Ascending aorta (tissue), 2 donors: ENCODE results near the gene ATP1B1. TPM values are rescaled to one million over a fixed set of nuclear protein-coding genes. Genes with fewer than 3 reads are reported as not detected.

ENCODE experiments used
- DNase-seq, 2 donors: peaks; one replicate each; pipeline ENCODE4 v3.0.0-alpha.2; 2019; ENCODE audit warnings: low spot score in 2 of 2
- H3K27ac ChIP-seq, 2 donors: fragments of 200-600 bp; sonication (generic); one replicate each; pipeline ENCODE4 v1.5.1; 2016 to 2017; ENCODE audit warnings: mild to moderate bottlenecking in 1 of 2
- H3K27me3 ChIP-seq: fragments of 200-600 bp; sonication (generic); one replicate; pipeline ENCODE4 v1.5.1; 2017
- H3K36me3 ChIP-seq, 2 donors: fragments of 200-600 bp; sonication (generic); one replicate each; pipeline ENCODE4 v1.5.1; 2016
- H3K4me1 ChIP-seq, 2 donors: fragments of 200-600 bp; sonication (generic); one replicate each; pipeline ENCODE4 v1.5.1; 2016 to 2017; ENCODE audit warnings: mild to moderate bottlenecking in 1 of 2
- H3K4me3 ChIP-seq, 2 donors: fragments of 200-600 bp; sonication (generic); one replicate each; pipeline ENCODE4 v1.5.1; 2016 to 2017; ENCODE audit warnings: mild to moderate bottlenecking in 1 of 2
- H3K9me3 ChIP-seq, 2 donors: fragments of 200-600 bp; sonication (generic); one replicate each; pipeline ENCODE4 v1.5.1; 2016
- intact Hi-C: fragments of 100-400 bp; cut with DNase I; formaldehyde crosslinking; loops from one replicate; pipeline ENCODE4 v1.15.1; 2023
- total RNA-seq: library from RNA; depleted of rRNA; stranded (reverse); fragments of >200 nt; gene quantifications from one replicate; pipeline ENCODE4 v1.1.0, GENCODE V29; 2016
- TF ChIP-seq, protein P1 (sequence below), 3 experiments: fragments of 200-600 bp in 2 of 3; fragments of 450-650 bp in 1 of 3; sonication (generic) in 2 of 3; IDR thresholded peaks; one replicate each; pipeline ENCODE4 v1.5.1; 2016 to 2019; ENCODE audit warnings: antibody characterized with exemption in 3 of 3, mild to moderate bottlenecking in 1 of 3, moderate library complexity in 1 of 3

ATP1B1 gene
- total RNA-seq, 1 donor from 2014 or later: 3.5 TPM

- TF ChIP-seq, protein P1, sequence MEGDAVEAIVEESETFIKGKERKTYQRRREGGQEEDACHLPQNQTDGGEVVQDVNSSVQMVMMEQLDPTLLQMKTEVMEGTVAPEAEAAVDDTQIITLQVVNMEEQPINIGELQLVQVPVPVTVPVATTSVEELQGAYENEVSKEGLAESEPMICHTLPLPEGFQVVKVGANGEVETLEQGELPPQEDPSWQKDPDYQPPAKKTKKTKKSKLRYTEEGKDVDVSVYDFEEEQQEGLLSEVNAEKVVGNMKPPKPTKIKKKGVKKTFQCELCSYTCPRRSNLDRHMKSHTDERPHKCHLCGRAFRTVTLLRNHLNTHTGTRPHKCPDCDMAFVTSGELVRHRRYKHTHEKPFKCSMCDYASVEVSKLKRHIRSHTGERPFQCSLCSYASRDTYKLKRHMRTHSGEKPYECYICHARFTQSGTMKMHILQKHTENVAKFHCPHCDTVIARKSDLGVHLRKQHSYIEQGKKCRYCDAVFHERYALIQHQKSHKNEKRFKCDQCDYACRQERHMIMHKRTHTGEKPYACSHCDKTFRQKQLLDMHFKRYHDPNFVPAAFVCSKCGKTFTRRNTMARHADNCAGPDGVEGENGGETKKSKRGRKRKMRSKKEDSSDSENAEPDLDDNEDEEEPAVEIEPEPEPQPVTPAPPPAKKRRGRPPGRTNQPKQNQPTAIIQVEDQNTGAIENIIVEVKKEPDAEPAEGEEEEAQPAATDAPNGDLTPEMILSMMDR (IDR thresholded peaks at IDR 0.05): no peak
- Histone ChIP-seq H3K36me3 (no peaks in the 10 kb centered on the region), H3K27ac (no peak overlapping the region), H3K4me1 (peaks cover 0 to 6% of the 10 kb centered on the region in 2 donors), H3K27me3 (no peaks in the 10 kb centered on the region), H3K4me3 (no peak overlapping the region), H3K9me3 (no peaks in the 10 kb centered on the region)
- DNase-seq: no peak
- intact Hi-C loops: no loop called here
These were observed 24.9 kb upstream of the ATP1B1 start for GRCh38 chr1:169081503-169082123.

GRCh38 chr1:169085911-169086310, 20.6 kb upstream of the ATP1B1 start:
- TF ChIP-seq, protein P1 (IDR thresholded peaks at IDR 0.05): no peak
- intact Hi-C loops: no loop called here
- H3K27ac ChIP-seq: no peak overlapping the region
- no peaks in the 10 kb centered on the region for H3K27me3 ChIP-seq
- H3K9me3 ChIP-seq: no peaks in the 10 kb centered on the region
- peaks cover 0 to 5% of the 10 kb centered on the region in 2 donors for H3K4me1 ChIP-seq
- H3K4me3 ChIP-seq: no peak overlapping the region
- H3K36me3 ChIP-seq: no peaks in the 10 kb centered on the region
- DNase-seq: no peak

DNA sequence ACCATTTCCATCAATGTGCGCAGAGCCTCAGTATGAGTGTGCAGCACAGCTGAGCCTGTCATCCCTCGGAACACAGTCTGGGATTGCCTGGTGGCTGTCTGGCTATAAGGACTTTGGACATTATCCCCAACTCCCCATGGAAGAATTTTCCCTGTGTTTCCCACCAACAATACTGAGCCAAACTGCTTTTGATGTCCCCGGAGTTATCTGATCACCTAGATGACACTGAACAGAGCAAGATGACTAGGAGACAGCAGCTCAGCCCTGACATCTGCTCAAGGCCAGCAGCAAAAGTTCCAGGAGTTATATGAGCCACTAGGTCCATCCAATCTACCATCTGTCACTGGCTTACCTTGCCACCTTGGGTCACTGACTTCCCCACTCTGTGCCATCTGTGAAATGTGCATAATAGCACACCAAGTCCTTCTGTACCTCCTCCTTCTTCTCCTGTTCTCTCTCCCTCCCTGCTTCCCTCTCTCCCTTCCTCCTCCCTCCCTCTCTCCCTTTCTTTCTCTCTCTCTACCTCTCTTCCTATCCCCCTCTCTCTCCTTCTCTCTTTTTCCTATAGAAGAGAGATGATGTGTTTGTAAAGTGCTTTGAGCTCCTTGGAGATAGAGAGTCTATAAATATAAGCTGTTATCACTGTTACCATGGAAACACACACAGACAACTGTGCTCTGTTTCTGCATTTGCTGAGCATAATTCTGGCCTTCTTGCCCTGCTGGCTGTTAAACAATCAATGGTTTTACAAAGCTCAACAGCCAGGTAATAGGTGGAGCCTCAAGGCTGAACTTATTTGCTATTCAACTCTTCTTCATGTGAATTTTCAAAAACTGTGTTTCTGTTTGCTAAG, 19.7 kb upstream of the ATP1B1 start:
- intact Hi-C loops: no loop called here
- Histone ChIP-seq H3K27ac (no peak overlapping the region), H3K4me3 (no peak overlapping the region), H3K4me1 (no peaks in the 10 kb centered on the region), H3K9me3 (no peaks in the 10 kb centered on the region), H3K27me3 (no peaks in the 10 kb centered on the region), H3K36me3 (no peaks in the 10 kb centered on the region)
- TF ChIP-seq, protein P1 (IDR thresholded peaks at IDR 0.05): no peak
- DNase-seq: no peak

DNA sequence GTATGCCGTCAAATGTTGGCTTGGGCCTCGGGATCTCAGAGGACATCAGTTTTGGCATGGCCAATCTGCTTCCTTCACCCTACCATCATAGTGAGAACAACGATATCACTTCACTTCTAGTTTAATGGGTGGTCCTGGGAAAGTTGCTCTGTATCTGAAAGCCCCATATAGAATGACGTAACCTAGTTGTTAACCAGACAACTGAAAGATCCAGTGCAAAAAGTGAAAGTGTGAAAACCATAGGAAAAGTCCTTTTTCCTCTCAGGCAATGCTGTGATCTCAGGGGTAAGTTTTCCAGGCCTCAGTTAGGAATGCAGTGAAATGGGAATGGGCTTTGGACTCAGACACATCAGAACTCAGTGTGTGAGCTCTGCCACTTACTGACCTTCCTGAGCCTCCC, 18.6 kb upstream of the ATP1B1 start:
- Histone ChIP-seq H3K4me1 (no peaks in the 10 kb centered on the region), H3K27ac (no peak overlapping the region), H3K27me3 (no peaks in the 10 kb centered on the region), H3K9me3 (no peaks in the 10 kb centered on the region), H3K36me3 (no peaks in the 10 kb centered on the region), H3K4me3 (no peak overlapping the region)
- TF ChIP-seq, protein P1 (IDR thresholded peaks at IDR 0.05): no peak
- no peak for DNase-seq
- intact Hi-C loops: no loop called here

- no peaks in the 10 kb centered on the region for H3K9me3 ChIP-seq
- TF ChIP-seq, protein P1 (IDR thresholded peaks at IDR 0.05): no peak
- intact Hi-C loops: no loop called here
- H3K27me3 ChIP-seq: no peaks in the 10 kb centered on the region
- no peaks in the 10 kb centered on the region for H3K4me1 ChIP-seq
- DNase-seq: no peak
- no peak overlapping the region for H3K27ac ChIP-seq
- no peak overlapping the region for H3K4me3 ChIP-seq
- no peaks in the 10 kb centered on the region for H3K36me3 ChIP-seq
These were observed 16.7 kb upstream of the ATP1B1 start for GRCh38 chr1:169089776-169090175.
